MCF 10A (cell line): ENCODE results near the gene STK11. TPM values are rescaled to one million over a fixed set of nuclear protein-coding genes. Genes with fewer than 3 reads are reported as not detected.

Experiments
- BruUV-seq: library from RNA; stranded (reverse); fragments of 400-500 nt; replicated peaks from 2 replicates; lab custom pipeline; 2021; lab: Mats Ljungman, UMichigan
- CTCF ChIA-PET: fragments of 300-600 bp; sonication (Branson Sonifier 250); formaldehyde crosslinking; extraction: SDS; loops from one replicate; lab custom pipeline; 2021; ENCODE audit warnings: antibody characterized with exemption, inconsistent platforms; lab: Yijun Ruan, JAX
- POLR2A ChIA-PET: fragments of 300-600, 350-650 bp; sonication (Branson Sonifier 250); formaldehyde crosslinking; extraction: SDS; loops from one replicate; lab custom pipeline; 2020; ENCODE audit warnings: antibody characterized with exemption, inconsistent platforms; lab: Yijun Ruan, JAX
- DNase-seq: peaks from one replicate; pipeline ENCODE4 v3.0.0-alpha.2; 2018; ENCODE audit not compliant: unreplicated experiment
- H3K27ac Mint-ChIP-seq: one replicate; pipeline ENCODE4 v1.8.0; 2022; ENCODE audit warnings: mild to moderate bottlenecking, low read depth, mixed read lengths; ENCODE audit not compliant: unreplicated experiment
- H3K27me3 Mint-ChIP-seq: one replicate; pipeline ENCODE4 v1.8.0; 2022; ENCODE audit warnings: mixed read lengths; ENCODE audit not compliant: insufficient read depth, unreplicated experiment
- H3K36me3 Mint-ChIP-seq: one replicate; pipeline ENCODE4 v1.8.0; 2022; ENCODE audit warnings: mild to moderate bottlenecking, moderate library complexity, mixed read lengths; ENCODE audit not compliant: insufficient read depth, unreplicated experiment
- H3K4me1 Mint-ChIP-seq: one replicate; pipeline ENCODE4 v1.8.0; 2022; ENCODE audit warnings: mixed read lengths; ENCODE audit not compliant: insufficient read depth, unreplicated experiment
- H3K4me3 Mint-ChIP-seq: one replicate; pipeline ENCODE4 v1.8.0; 2022; ENCODE audit warnings: mild to moderate bottlenecking, moderate library complexity, mixed read lengths; ENCODE audit not compliant: unreplicated experiment
- H3K9me3 Mint-ChIP-seq: one replicate; pipeline ENCODE4 v1.8.0; 2022; ENCODE audit warnings: mixed read lengths; ENCODE audit not compliant: unreplicated experiment
- intact Hi-C: fragments of 100-400 bp; cut with micrococcal nuclease; formaldehyde crosslinking; loops from 2 replicates; pipeline ENCODE4 v1.14.1; 2022
- total RNA-seq: library from RNA; stranded (reverse); gene quantifications from 2 replicates; pipeline ENCODE4 v1.2.3, GENCODE V29; 2022
- TF ChIP-seq, protein P1 (sequence below): fragments of 200-600 bp; IDR thresholded peaks from one replicate; pipeline ENCODE4 v1.8.0; 2022; ENCODE audit warnings: antibody characterized with exemption, mild to moderate bottlenecking; ENCODE audit not compliant: unreplicated experiment

STK11 gene
- total RNA-seq, 1 experiment from 2014 or later = 65.6 TPM

DNA sequence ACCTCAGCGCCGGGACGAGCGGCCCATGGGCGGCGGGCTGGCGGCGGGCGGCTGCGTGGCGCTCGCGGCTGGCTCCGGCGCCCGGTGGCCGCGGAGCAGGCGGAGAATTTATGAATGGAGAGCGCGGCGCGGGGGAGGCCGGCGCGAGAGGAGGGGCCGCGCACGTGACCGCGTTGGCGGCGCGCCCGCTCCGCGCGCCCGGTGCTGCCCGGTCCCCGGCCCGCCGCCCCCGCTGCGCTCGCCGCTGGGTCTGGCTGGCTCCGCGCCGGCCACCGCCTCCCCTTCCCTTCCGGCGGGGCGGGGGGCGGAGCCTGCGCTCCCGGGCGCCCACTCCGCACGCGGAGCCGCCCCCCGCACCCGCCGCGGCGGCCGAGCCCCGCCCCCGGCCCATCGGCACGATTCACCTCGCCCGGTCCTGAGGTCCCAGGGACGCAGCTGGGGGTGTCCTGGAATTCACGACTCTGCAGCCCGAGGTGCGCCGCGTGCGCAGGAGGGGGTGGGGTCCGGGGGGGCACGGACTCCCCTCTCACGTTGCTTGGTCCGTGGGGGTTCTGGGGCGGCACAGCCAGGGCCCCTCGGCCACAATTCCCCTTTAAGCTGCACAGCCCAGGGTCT, 32.3 kb downstream of the STK11 start, which contains the start of gene CBARP:
Gene CBARP (minus strand): TSS at position 252 of the 615 bp plus-strand sequence. CDS start 1,905 bp downstream, outside the sequence.
- no peaks in the 10 kb centered on the region for H3K9me3 Mint-ChIP-seq
- H3K27ac Mint-ChIP-seq = no peak within 1 kb of the TSS
- TF ChIP-seq, protein P1, sequence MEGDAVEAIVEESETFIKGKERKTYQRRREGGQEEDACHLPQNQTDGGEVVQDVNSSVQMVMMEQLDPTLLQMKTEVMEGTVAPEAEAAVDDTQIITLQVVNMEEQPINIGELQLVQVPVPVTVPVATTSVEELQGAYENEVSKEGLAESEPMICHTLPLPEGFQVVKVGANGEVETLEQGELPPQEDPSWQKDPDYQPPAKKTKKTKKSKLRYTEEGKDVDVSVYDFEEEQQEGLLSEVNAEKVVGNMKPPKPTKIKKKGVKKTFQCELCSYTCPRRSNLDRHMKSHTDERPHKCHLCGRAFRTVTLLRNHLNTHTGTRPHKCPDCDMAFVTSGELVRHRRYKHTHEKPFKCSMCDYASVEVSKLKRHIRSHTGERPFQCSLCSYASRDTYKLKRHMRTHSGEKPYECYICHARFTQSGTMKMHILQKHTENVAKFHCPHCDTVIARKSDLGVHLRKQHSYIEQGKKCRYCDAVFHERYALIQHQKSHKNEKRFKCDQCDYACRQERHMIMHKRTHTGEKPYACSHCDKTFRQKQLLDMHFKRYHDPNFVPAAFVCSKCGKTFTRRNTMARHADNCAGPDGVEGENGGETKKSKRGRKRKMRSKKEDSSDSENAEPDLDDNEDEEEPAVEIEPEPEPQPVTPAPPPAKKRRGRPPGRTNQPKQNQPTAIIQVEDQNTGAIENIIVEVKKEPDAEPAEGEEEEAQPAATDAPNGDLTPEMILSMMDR = no peak
- peaks cover 10% of the 10 kb centered on the region for H3K36me3 Mint-ChIP-seq
- peak within 1 kb of the TSS; percentile 74 for H3K4me3 Mint-ChIP-seq
- H3K27me3 Mint-ChIP-seq = no peaks in the 10 kb centered on the region
- CTCF ChIA-PET = interaction anchor here (0.7 to 1.2 kb wide), 2 partner anchors 31 to 68 kb away, joined by 3 read pairs; partner anchors contain the start of gene CIRBP
- BruUV-seq = no TSS peak
- H3K4me1 Mint-ChIP-seq = peaks cover 6% of the 10 kb centered on the region
- no peak for DNase-seq
- intact Hi-C loops = no loop called here
- POLR2A ChIA-PET = interaction anchor here (1.2 to 1.5 kb wide), 3 partner anchors 22 to 70 kb away, joined by 3 to 7 read pairs (median 3); no protein-coding TSS in a partner anchor

DNA sequence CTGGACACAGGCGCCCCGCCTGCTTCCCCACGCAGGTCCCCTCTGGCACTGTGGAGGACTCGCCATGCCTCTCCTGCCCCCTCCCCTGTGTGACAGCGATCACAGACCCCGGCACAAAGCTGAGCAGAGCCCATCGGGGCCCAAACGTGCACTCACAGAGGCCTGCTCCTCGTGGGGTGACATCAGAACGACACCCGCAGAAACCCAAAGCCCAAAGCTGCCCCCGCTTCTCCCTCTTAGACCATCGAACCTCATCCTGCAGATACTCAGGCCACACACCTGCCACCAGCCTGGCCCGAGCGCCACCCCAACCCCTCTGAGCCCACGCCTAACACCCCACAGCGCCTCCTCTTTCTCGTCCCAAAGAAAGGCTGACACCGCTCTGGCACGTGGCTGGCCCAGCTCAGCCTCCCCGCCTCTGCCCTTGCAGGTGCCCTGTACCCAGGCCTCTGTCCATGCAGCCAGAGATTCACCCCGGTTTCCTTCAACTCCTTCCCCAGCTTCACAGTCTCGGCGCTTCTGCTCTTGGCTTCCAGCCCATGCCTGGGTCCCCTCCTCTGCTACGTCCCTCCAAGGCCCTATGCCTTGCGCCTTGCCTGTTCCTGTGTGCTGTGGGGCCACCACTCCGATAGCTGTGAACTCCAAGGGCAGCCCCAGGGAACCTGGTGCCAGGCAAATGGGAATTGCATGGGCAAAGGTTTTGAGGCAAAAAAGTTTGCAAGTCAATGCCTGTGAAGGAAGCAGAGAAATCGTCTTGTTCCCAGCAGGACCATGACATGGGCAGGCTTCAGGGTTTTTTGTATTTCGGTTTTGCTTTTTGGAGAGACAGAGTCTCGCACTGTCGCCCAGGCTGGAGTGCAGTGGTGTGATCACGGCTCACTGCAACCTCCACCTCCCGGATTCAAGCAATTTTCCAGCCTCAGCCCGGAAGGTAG, 33.1 kb downstream of the STK11 start:
- peak overlapping the region; percentile 74 for H3K4me3 Mint-ChIP-seq
- DNase-seq = no peak
- no peak overlapping the region for H3K27ac Mint-ChIP-seq
- peaks cover 11% of the 10 kb centered on the region for H3K36me3 Mint-ChIP-seq
- no peaks in the 10 kb centered on the region for H3K9me3 Mint-ChIP-seq
- H3K27me3 Mint-ChIP-seq = no peaks in the 10 kb centered on the region
- CTCF ChIA-PET = interaction anchor here (0.6 to 1.6 kb wide), 7 partner anchors 14 to 406 kb away, joined by 3 to 7 read pairs (median 3); partner anchors contain the start of gene CIRBP
- H3K4me1 Mint-ChIP-seq = peaks cover 6% of the 10 kb centered on the region
- intact Hi-C loops = no loop called here
- TF ChIP-seq, protein P1 = no peak
- no TSS peak for BruUV-seq
- POLR2A ChIA-PET = interaction anchor here (0.9 to 1.5 kb wide), 6 partner anchors 22 to 71 kb away, joined by 3 to 9 read pairs (median 4); partner anchors contain the start of genes CIRBP and FAM174C

DNA sequence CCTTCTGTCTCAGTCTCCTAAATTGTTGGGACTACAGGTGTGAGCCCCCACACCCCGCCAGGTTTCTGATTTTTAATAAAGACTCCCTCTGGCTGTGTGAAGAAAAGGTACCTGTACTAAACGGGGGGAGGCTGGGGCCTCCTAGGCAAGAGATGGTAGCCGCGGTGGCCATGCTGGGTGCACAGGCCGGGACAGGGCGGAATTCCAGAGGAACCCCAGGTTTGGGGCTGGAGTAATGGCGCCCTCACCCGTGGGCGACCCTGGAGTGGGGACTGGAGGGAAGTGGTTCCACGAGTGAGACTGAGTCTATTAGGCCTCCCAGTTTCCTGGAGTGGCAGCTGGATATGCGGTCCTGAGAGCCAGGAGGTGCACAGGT, 33.8 kb downstream of the STK11 start:
- intact Hi-C loops = no loop called here
- no TSS peak for BruUV-seq
- H3K9me3 Mint-ChIP-seq = no peaks in the 10 kb centered on the region
- peaks cover 7% of the 10 kb centered on the region for H3K36me3 Mint-ChIP-seq
- ChIA-PET POLR2A (interaction anchor here (1.1 to 1.2 kb wide), 3 partner anchors 30 to 136 kb away, joined by 3 to 9 read pairs (median 4); partner anchors contain the start of genes CIRBP and FAM174C), CTCF (interaction anchor here (0.6 to 2.3 kb wide), 7 partner anchors 14 to 407 kb away, joined by 3 to 9 read pairs (median 3); no protein-coding TSS in a partner anchor)
- no peak overlapping the region for H3K27ac Mint-ChIP-seq
- no peaks in the 10 kb centered on the region for H3K27me3 Mint-ChIP-seq
- H3K4me1 Mint-ChIP-seq = peaks cover 6% of the 10 kb centered on the region
- DNase-seq = no peak
- TF ChIP-seq, protein P1 = no peak
- H3K4me3 Mint-ChIP-seq = peak overlapping the region; percentile 74
